LNCaP clone FGC (cell line): ENCODE measurements around the gene OGFOD3.

ENCODE experiments used
- DNase-seq: peaks from one replicate; pipeline ENCODE4 v3.0.0-alpha.2; 2011; ENCODE audit warnings: low read depth
- H3K4me3 ChIP-seq: 2 replicates; pipeline ENCODE4 v1.5.1; 2011; ENCODE audit warnings: mild to moderate bottlenecking, low read depth, low read length, control low read depth
- TF ChIP-seq, protein P1 (sequence below): IDR thresholded peaks from 2 replicates; pipeline ENCODE4 v1.5.1; 2012; ENCODE audit warnings: mild to moderate bottlenecking; ENCODE audit not compliant: control insufficient read depth, insufficient read depth; ENCODE audit errors: extremely low read depth

Gene OGFOD3

DNA sequence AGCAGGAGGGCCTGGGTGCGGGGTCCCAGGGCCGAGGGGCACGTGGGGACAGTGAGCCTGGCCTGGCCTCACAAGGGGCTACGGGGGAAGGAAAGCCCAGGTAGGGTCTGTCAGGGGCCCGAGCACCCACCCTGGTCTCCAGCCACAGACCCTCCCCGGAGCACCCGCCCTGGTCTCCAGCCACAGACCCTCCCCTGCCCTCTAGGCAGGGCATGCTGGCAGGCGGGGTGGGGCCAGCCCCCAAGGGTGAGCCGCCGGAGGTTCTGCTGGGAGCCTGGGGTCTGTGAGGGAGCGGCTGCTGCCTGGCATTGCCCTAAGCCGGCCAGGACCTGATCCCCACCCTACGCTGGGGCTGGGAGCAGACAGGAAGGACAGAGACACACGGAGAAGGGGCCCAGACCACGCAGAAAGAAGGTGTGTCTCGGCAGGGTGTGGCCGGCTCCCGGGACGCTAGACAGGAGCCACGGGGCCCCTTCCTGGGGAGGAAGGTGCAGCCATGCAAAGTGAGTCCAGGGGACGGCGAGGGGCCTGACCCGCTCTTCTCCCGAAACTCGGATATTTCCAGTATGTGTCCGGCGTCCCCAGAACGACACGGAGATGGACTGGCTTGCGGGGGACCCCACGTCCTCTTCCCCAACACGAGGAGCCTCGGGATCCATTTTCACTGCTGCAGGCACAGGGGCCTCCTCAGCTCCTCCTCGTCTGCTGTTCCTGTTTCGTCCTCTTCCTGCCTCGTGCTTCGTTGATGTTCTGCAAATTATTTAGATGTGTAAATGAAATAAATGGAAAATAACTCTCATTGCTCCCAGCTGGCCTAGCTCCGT lies 31.3 kb downstream of the OGFOD3 start:
- no peak overlapping the region for H3K4me3 ChIP-seq
- no peak for DNase-seq
- TF ChIP-seq, protein P1, sequence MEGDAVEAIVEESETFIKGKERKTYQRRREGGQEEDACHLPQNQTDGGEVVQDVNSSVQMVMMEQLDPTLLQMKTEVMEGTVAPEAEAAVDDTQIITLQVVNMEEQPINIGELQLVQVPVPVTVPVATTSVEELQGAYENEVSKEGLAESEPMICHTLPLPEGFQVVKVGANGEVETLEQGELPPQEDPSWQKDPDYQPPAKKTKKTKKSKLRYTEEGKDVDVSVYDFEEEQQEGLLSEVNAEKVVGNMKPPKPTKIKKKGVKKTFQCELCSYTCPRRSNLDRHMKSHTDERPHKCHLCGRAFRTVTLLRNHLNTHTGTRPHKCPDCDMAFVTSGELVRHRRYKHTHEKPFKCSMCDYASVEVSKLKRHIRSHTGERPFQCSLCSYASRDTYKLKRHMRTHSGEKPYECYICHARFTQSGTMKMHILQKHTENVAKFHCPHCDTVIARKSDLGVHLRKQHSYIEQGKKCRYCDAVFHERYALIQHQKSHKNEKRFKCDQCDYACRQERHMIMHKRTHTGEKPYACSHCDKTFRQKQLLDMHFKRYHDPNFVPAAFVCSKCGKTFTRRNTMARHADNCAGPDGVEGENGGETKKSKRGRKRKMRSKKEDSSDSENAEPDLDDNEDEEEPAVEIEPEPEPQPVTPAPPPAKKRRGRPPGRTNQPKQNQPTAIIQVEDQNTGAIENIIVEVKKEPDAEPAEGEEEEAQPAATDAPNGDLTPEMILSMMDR: no peak

DNA sequence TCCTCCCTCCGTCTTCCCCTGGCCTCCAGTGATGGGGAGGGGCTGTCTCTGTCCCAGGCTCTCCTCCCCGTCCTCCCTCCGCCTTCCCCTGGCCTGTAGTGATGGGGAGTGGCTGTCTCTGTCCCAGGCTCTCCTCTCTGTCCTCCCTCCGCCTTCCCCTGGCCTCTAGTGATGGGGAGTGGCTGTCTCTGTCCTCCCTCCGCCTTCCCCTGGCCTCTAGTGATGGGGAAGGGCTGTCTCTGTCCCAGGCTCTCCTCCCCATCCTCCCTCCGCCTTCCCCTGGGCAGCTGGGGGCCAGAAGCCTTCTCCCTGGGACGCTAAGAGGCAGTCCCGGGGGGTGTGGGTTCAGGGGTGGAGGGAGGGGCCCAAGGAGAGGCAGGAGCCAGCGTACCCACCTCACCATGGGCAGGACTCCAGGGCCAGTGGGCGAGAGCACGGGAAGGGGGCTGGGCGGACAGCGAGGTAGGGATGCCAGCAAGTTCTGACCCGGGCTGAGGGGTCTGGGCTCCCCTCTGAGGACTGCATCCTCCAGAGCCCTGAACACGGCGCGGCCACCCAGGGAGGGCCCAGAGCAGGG lies 32.0 kb downstream of the OGFOD3 start:
- TF ChIP-seq, protein P1: no peak
- no peak for DNase-seq
- H3K4me3 ChIP-seq: no peak overlapping the region

DNA sequence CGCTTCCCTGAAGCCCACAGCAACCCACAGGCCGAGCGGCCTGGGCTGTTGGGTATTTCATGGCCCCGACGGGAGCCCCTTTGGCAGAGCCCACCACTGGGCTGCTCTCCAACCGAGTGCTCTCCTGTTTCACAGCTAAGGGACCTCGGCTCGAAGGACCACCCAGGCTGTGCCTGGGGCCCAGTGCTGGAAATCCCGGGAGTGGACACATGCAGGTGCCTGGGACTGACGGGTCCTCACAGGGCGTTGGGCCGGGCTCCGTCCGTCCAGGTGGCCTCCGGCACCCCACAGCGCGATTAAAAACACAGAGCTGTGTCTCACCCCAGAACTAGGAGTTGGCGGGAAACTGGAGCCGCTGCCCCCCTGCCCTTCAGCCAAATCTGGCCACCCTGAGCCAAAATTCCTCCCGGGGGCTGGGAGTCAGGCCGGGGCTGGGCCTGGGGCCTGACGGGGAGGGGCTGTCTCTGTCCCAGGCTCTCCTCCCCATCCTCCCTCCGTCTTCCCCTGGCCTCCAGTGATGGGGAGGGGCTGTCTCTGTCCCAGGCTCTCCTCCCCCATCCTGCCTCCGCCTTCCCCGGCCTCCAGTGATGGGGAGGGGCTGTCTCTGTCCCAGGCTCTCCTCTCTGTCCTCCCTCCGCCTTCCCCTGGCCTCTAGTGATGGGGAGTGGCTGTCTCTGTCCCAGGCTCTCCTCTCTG lies 32.7 kb downstream of the OGFOD3 start:
- TF ChIP-seq, protein P1: no peak
- DNase-seq: no peak

DNA sequence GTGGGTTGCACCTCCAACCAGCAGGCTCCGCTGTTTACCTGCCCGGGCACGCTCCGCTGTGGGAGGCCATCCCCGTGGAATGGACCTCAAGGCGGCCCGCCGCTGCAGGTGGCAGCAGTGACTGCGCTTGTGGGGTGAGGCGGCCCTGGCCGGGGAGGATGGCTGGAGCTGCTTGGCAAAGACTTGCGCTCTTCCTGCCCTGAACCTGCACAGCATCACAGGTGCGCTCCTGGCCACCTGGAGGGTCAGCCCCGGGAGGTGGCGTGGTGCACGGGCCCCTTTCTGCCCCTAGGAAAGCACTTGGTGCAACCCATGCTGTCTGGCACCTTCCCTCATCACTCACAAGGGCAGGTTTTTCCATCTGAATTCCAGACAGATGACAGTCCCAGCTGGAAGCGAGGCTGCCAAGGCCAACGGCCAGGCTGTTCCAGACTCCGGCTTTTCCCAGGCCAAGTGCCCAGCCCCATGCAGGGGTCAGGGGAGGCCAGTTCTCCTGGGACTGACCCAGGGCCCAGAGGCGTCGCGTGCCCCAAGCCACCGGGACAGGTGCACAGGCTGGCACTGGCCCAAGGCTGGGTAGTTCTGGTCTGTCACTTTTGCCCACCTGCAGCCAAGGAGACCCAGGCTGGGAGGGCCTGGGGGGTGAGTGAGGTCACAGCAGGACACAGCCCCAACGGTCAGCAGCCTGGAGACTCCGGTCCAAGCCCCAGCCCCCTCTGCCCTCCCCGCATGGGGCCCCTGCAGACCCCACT lies 33.5 kb downstream of the OGFOD3 start:
- peak; percentile 91 for DNase-seq
- peak overlapping the region; percentile 9; the same call in 1 of the 2 replicates for H3K4me3 ChIP-seq
- TF ChIP-seq, protein P1: peak; percentile 72

More for the DNA sequence above, 32.7 kb downstream of the OGFOD3 start:
- no peak overlapping the region for H3K4me3 ChIP-seq

DNA sequence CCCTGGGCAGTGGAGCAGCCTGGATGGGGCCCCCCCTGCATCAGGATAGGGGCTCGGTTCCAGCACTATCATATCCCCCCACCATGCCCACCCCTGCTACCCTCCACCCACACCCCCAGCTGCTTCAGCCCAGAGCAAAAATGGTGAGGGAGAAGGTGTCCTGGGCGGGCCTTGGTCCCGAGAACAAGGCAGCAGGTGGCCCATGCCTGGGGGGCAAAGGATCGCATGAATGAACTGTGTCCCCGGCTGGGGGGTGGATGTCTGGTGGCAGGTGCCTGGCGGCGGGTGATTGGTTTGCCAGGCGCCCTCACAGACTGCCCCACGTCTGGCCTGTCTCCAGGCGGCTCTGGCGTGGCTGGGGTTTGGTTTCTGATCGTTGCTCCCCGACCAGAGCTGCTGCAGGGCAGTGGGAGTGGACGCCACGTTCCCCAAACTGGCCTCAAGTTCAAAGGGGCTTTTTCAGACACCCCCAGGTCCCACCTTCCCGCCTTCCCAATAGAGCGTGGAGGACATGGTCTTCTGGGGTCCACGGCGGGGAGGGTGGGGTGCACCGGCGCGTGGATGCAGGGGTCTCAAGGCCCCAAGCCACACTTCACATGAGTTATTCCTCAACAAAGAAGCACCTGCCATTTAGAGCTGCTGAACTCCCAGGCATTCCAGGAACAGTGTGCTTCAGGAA lies 34.2 kb downstream of the OGFOD3 start:
- DNase-seq: no peak

More for the DNA sequence above, 34.2 kb downstream of the OGFOD3 start:
- TF ChIP-seq, protein P1: no peak
- no peak overlapping the region for H3K4me3 ChIP-seq
